ENCODE data around the gene IGDCC3.

The IGDCC3 gene

DNA sequence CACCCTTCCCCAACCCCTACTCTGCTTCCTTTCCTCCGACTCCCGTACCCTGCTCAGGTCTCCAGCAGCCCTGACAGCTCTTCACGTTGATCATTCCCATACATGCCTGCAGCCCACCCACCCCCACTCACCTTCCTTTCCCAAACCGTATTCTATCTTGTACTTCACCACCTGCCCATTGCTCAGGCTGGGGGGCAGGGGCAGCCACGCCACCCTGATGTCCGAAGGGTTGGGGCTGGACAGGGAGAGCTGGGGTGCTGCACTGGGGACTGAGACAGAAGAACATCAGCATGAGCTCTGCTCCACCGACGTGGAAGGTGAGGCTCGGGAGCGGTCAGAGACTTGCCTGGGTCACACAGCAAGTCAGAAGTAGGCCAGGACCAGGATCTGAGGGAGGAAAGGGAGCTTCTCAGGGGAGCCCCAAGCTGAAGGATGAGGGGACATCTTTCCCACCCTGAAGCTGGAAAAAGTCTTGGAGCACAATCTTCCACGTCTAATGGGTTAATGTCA lies 16.5 kb upstream of the IGDCC3 start:
- no peak overlapping the region for H3K4me3 ChIP-seq (ENCODE audit: low read depth, low read length)
- DNase-seq (ENCODE audit: low read depth): no peak
- TF ChIP-seq, protein P1, sequence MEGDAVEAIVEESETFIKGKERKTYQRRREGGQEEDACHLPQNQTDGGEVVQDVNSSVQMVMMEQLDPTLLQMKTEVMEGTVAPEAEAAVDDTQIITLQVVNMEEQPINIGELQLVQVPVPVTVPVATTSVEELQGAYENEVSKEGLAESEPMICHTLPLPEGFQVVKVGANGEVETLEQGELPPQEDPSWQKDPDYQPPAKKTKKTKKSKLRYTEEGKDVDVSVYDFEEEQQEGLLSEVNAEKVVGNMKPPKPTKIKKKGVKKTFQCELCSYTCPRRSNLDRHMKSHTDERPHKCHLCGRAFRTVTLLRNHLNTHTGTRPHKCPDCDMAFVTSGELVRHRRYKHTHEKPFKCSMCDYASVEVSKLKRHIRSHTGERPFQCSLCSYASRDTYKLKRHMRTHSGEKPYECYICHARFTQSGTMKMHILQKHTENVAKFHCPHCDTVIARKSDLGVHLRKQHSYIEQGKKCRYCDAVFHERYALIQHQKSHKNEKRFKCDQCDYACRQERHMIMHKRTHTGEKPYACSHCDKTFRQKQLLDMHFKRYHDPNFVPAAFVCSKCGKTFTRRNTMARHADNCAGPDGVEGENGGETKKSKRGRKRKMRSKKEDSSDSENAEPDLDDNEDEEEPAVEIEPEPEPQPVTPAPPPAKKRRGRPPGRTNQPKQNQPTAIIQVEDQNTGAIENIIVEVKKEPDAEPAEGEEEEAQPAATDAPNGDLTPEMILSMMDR (IDR thresholded peaks at IDR 0.05; ENCODE audit: insufficient read depth, low read depth, low read length, missing control alignments): no peak

DNA sequence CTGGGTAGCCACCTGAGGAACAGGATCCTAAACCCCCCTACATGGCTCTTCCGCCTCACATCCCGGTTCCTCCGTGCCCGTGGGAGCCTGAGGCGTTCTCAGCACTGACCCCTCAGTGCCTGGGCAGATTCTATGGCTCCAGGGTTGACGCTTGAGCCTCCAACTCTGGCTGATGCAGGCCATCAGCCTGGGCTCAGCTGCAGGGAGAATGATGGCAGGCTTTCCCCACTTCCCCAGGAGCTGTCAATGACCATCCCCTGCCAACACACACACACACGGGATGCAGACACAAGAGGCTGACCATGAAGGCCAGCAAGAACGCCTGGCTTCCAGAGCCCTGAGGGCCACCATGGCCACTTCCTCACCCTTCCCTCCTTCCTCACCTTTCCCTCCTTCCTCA lies 15.8 kb upstream of the IGDCC3 start:
- DNase-seq (ENCODE audit: low read depth): no peak
- H3K4me3 ChIP-seq (ENCODE audit: low read depth, low read length): no peak overlapping the region
- TF ChIP-seq, protein P1 (IDR thresholded peaks at IDR 0.05; ENCODE audit: insufficient read depth, low read depth, low read length, missing control alignments): no peak

DNA sequence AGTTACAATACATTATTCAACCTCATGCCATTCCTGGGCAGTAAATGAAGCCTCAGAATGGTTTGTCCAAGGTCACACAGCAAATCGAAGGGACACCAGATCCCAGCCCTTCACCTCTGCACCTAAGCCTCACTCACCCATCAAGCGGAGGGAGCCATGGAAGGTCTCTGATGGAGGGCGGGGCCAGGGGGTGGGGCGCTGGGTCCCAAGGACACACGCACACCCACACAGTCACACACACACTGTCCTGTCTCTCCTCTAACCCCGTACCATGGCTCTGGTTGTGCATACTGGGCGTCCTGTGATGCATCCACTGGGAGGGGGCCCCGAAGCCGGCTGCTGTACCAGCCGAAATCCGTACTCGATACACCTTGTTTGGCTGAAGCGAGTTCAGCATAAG lies 15.3 kb upstream of the IGDCC3 start:
- DNase-seq (ENCODE audit: low read depth): no peak
- TF ChIP-seq, protein P1 (IDR thresholded peaks at IDR 0.05; ENCODE audit: insufficient read depth, low read depth, low read length, missing control alignments): no peak
- H3K4me3 ChIP-seq (ENCODE audit: low read depth, low read length): no peak overlapping the region

DNA sequence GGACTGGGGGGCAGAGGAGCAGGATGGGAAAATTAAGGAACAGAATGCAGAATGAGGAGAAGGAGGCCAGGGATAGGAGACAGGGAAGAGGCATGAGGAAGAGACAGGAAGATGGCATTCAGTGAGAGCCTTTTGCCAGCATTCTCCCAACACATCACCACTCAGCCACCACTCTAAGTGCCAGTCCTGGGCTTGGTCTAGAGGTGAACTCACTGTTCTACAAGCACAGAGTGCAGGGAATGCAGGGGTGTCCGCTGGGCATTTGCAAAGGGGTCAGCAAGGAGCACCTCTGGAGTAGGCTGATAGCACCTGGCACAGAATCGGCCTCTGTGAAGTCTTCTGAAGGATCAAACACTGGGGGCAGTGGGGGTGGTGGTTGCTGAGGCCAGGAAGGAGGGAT lies 14.6 kb upstream of the IGDCC3 start:
- TF ChIP-seq, protein P1 (IDR thresholded peaks at IDR 0.05; ENCODE audit: insufficient read depth, low read depth, low read length, missing control alignments): no peak
- no peak overlapping the region for H3K4me3 ChIP-seq (ENCODE audit: low read depth, low read length)
- no peak for DNase-seq (ENCODE audit: low read depth)

DNA sequence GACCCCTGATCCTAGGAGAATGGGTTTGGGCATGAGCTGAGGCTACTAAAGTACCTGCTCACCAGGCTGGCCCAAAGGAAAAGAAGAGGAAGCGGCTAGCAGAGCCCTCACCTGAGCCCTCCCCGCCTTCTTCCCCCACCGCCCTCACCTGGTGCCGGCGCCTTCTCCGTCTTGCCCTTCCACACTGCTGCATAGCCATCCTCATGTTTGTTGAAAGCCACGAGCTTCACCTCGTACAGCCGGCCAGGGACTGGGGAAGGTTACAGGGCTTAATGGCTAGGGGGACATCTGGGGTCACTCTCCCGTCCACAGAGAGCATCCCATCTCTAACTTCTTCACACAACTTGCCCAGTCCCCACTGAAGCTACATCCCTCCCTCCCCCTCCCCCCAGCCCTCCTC lies 13.9 kb upstream of the IGDCC3 start:
- no peak overlapping the region for H3K4me3 ChIP-seq (ENCODE audit: low read depth, low read length)
- TF ChIP-seq, protein P1 (IDR thresholded peaks at IDR 0.05; ENCODE audit: insufficient read depth, low read depth, low read length, missing control alignments): no peak
- DNase-seq (ENCODE audit: low read depth): no peak

DNA sequence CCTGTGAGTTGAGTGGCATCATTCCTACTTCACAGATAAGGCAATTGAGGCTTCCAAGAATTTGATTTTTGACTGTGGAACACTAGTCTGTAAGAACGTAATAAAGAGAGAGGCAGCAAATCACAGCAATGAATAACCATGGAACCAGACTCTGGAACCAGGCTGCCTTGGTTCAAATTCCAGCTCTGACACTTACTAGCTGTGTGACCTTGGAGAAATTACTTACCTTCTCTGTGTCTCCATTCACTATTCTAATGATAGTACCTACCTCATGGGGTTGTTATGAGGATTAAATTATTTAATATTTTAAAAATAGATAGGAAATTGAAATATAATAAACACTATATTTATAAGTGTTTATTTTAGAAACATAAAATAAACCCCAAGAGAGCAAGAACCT lies 12.6 kb upstream of the IGDCC3 start:
- TF ChIP-seq, protein P1 (IDR thresholded peaks at IDR 0.05; ENCODE audit: insufficient read depth, low read depth, low read length, missing control alignments): no peak
- no peak overlapping the region for H3K4me3 ChIP-seq (ENCODE audit: low read depth, low read length)
- no peak for DNase-seq (ENCODE audit: low read depth)

DNA sequence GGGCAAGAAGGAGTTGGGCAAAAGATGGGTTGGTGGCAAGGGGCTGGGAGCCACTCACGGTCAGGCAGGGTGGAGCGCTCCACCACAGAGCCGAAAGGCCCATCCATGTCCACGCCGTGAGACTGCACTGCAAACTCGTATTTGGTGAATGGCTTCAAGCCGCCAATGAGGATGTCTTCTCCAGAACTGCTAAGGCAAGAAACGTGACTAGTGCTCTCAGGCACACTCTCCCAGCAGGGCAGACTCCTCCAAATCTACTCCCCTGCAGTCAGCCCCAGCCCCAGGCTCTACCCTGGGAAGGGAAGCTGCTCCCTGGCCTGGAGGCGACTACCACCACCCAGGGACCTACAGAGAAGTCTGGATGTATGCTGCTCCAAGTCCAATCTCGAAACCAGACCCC lies 11.4 kb upstream of the IGDCC3 start:
- no peak for DNase-seq (ENCODE audit: low read depth)
- TF ChIP-seq, protein P1 (IDR thresholded peaks at IDR 0.05; ENCODE audit: insufficient read depth, low read depth, low read length, missing control alignments): no peak
- H3K4me3 ChIP-seq (ENCODE audit: low read depth, low read length): no peak overlapping the region
